HepG2 (cell line): ENCODE results near the gene KCTD18. TPM values are rescaled to one million over a fixed set of nuclear protein-coding genes. Genes with fewer than 3 reads are reported as not detected.
A peak's percentile ranks its signal among the peaks of the same experiment; 100 is the strongest.

ENCODE experiments used
- ATAC-seq: fragments of 200-7000 bp; cut with Tn5 transposase; 3 replicates; pipeline ENCODE4 v1.9.1; 2020; ENCODE audit warnings: mild to moderate bottlenecking, moderate library complexity
- BruUV-seq: library from RNA; stranded (reverse); fragments of 400-500 nt; replicated peaks from 2 replicates; lab custom pipeline; 2021; lab: Mats Ljungman, UMichigan
- CTCF ChIA-PET: fragments of 300-600 bp; formaldehyde crosslinking; extraction: SDS; loops from one replicate; lab custom pipeline; 2021; ENCODE audit warnings: low total read pairs, inconsistent platforms, low intra/inter-chr PET ratio; lab: Yijun Ruan, JAX
- POLR2A ChIA-PET: fragments of 350-600 bp; sonication (Branson Sonifier 250); formaldehyde crosslinking; loops from one replicate; lab custom pipeline; 2020; ENCODE audit warnings: antibody characterized with exemption, inconsistent platforms; lab: Yijun Ruan, JAX
- DNase-seq: peaks from one replicate; pipeline ENCODE4 v3.0.0-alpha.2; 2015; ENCODE audit warnings: low spot score
- FAIRE-seq: peaks from 3 replicates; lab custom pipeline; 2011; peaks lifted over from hg19 to GRCh38; lab: Jason Lieb, UNC
- H2AFZ ChIP-seq: one replicate; pipeline ENCODE4 v1.6.1; 2011; ENCODE audit warnings: low read length, inconsistent platforms
- H3K27ac ChIP-seq: fragments of 300-600 bp; 3 replicates; pipeline ENCODE4 v1.8.0; 2011; ENCODE audit warnings: mixed run types, mild to moderate bottlenecking, mixed read lengths, low read length, inconsistent platforms; ENCODE audit not compliant: insufficient read depth; ENCODE audit errors: extremely low read length
- H3K27me3 ChIP-seq, 2 experiments: fragments of 200-600 bp in 1 of 2; 2 replicates in 1 of 2; 3 replicates in 1 of 2; pipeline versions ENCODE4 v1.6.0 to v1.8.0; 2011; ENCODE audit warnings: low read length in 2 of 2, mild to moderate bottlenecking in 2 of 2, moderate library complexity in 2 of 2, inconsistent platforms in 1 of 2; ENCODE audit not compliant: insufficient read depth in 2 of 2, control insufficient read depth in 1 of 2
- H3K36me3 ChIP-seq, 2 experiments: fragments of 200-600 bp in 1 of 2; replicated peaks in 1 of 2; 2 replicates in 1 of 2; 3 replicates in 1 of 2; pipeline versions ENCODE4 v1.5.1 to v1.8.0; 2011; ENCODE audit warnings: low read length in 2 of 2, inconsistent platforms in 1 of 2; ENCODE audit not compliant: insufficient read depth in 2 of 2, control insufficient read depth in 1 of 2
- H3K4me1 ChIP-seq: 2 replicates; pipeline ENCODE4 v1.5.1; 2012; ENCODE audit warnings: low read length, inconsistent platforms; ENCODE audit not compliant: insufficient read depth
- H3K4me2 ChIP-seq: 2 replicates; pipeline ENCODE4 v1.6.0; 2011; ENCODE audit warnings: low read depth, low read length, inconsistent platforms
- H3K4me3 ChIP-seq, 3 experiments: fragments of 200-600 bp in 1 of 3; sonication (generic), shearing (Covaris generic) in 1 of 3; replicated peaks in 1 of 3; 2 replicates each; pipeline ENCODE4 v1.5.1; 2011 to 2016; ENCODE audit warnings: low read length in 3 of 3, inconsistent platforms in 2 of 3, low read depth in 2 of 3, mild to moderate bottlenecking in 2 of 3, control low read depth in 1 of 3, mixed read lengths in 1 of 3; ENCODE audit not compliant: insufficient read depth in 1 of 3
- H3K79me2 ChIP-seq: one replicate; pipeline ENCODE4 v1.6.1; 2011; ENCODE audit warnings: low read length, inconsistent platforms; ENCODE audit not compliant: insufficient read depth
- H3K9ac ChIP-seq: 2 replicates; pipeline ENCODE4 v1.6.0; 2011; ENCODE audit warnings: mild to moderate bottlenecking, low read depth, low read length, inconsistent platforms; ENCODE audit not compliant: insufficient read depth
- H3K9me3 ChIP-seq: 2 replicates; pipeline ENCODE4 v1.5.1; 2012; ENCODE audit warnings: mild to moderate bottlenecking, low read length
- H4K20me1 ChIP-seq: 2 replicates; pipeline ENCODE4 v1.6.0; 2011; ENCODE audit warnings: inconsistent platforms, mild to moderate bottlenecking, low read length, moderate library complexity; ENCODE audit not compliant: insufficient read depth
- ARNT2 ChIP-seq: sonication (generic); formaldehyde crosslinking; IDR thresholded peaks from 2 replicates; pipeline ENCODE4 v1.8.0; 2022; ENCODE audit warnings: mild to moderate bottlenecking, low read depth, missing genetic modification reagents, moderate library complexity
- PHF20 ChIP-seq: sonication (generic); formaldehyde crosslinking; IDR thresholded peaks from 2 replicates; pipeline ENCODE4 v1.5.0; 2020; ENCODE audit warnings: mild to moderate bottlenecking, missing genetic modification reagents
- RBM22 ChIP-seq: fragments of 200-400 bp; formaldehyde crosslinking; optimal IDR thresholded peaks from 2 replicates; pipeline ENCODE3; 2017; ENCODE audit warnings: mild to moderate bottlenecking, low read length, moderate library complexity
- ZNF383 ChIP-seq: sonication (generic); formaldehyde crosslinking; IDR thresholded peaks from 2 replicates; pipeline ENCODE4 v1.4.0; 2020; ENCODE audit warnings: missing genetic modification reagents, mild to moderate bottlenecking, borderline replicate concordance
- ZNF724P ChIP-seq: sonication (generic); formaldehyde crosslinking; IDR thresholded peaks from 2 replicates; pipeline ENCODE4 v1.8.0; 2022; ENCODE audit warnings: missing genetic modification reagents, borderline replicate concordance
- WGBS: methylation state at CpG from one replicate; pipeline ENCODE4 v1.1.6; 2017; ENCODE audit warnings: low lambda C conversion rate; 5-methylcytosine and 5-hydroxymethylcytosine counted together
- in situ Hi-C: cut with HindIII; loops from 2 replicates; pipeline ENCODE4 v1.10.0; 2017; ENCODE audit warnings: low pct_unique_long_range_greater_than_20kb; ENCODE audit not compliant: extremely low pct_ligation_motif_present
- intact Hi-C: fragments of 100-400 bp; cut with micrococcal nuclease; formaldehyde crosslinking; loops from one replicate; pipeline ENCODE4 v1.10.0; 2022; ENCODE audit not compliant: unreplicated experiment
- polyA plus RNA-seq, 8 experiments: library from polyadenylated mRNA; depleted of rRNA in 3 of 8; stranded (reverse) in 7 of 8; unstranded in 1 of 8; fragments of >200 nt; fragmentation: Illumina TruSeq in 4 of 8; extraction: Trizol in 4 of 8; gene quantifications; 2 replicates each; pipeline versions ENCODE4 v1.2.1 to v1.2.3, GENCODE V29; 2011 to 2016; ENCODE audit warnings: low read depth in 4 of 8, missing spikeins in 1 of 8, mixed read lengths in 1 of 8; ENCODE audit not compliant: insufficient read depth in 1 of 8
- total RNA-seq, 5 experiments: library from RNA; depleted of rRNA; stranded (reverse); fragments of >200 nt; fragmentation: Illumina TruSeq; extraction: Trizol; gene quantifications; 2 replicates each; pipeline ENCODE4 v1.2.3, GENCODE V29; 2016; ENCODE audit warnings: low read depth in 1 of 5
- TF ChIP-seq, protein P1 (sequence below): sonication (generic); formaldehyde crosslinking; IDR thresholded peaks from 2 replicates; pipeline ENCODE4 v1.5.0; 2020; ENCODE audit warnings: missing genetic modification reagents

KCTD18 gene
- total and polyA plus RNA-seq, 2 of the 13 experiments (the other 11 are each of a cell fraction or from before 2014, with no cell fraction given), result 2.2 to 7.1 TPM

DNA sequence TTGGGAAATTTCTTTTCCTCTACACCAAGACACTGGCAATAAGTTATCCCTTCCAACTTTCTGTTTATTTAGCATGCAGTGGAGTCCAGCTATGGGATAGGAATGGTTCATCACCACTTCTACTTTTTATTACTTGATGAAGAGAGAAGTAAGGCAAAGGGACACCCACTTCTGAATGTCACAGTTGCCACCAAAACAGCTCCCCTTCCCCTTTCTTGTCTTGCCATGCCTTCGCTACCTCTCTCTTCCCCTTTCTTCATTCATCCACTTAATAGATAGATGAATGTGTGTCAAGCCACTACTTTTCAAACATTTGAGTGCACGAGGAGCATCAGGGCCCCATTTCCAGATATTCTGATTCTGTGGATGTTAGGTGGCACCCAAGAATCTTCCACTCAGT is 59.6 kb downstream of the KCTD18 start:
- no peaks in the 10 kb centered on the region for H3K27me3 ChIP-seq
- no peak overlapping the region for H3K9ac ChIP-seq
- no peak overlapping the region for H3K4me3 ChIP-seq
- ATAC-seq (no peak), FAIRE-seq (no peak), DNase-seq (no peak)
- intact Hi-C loops, result no loop called here
- in situ Hi-C loops, result no loop called here
- CTCF ChIA-PET, result no interaction called here
- H3K9me3 ChIP-seq, result no peaks in the 10 kb centered on the region
- no peaks in the 10 kb centered on the region for H3K79me2 ChIP-seq
- no peak overlapping the region for H2AFZ ChIP-seq
- TF ChIP-seq RBM22 (peak; percentile 42), ZNF383 (CRISPR knock-in tag) (no peak)
- TF ChIP-seq, all 625 proteins: peak for 1
- 94% methylated on average over 2 of the region's 2 CpGs for WGBS
- H3K4me1 ChIP-seq, result no peaks in the 10 kb centered on the region
- BruUV-seq, result no TSS peak
- POLR2A ChIA-PET, result no interaction called here
- peaks cover 34 to 85% of the 10 kb centered on the region in 2 experiments for H3K36me3 ChIP-seq
- no peaks in the 10 kb centered on the region for H4K20me1 ChIP-seq
- no peak overlapping the region for H3K4me2 ChIP-seq
- H3K27ac ChIP-seq, result no peak overlapping the region

DNA sequence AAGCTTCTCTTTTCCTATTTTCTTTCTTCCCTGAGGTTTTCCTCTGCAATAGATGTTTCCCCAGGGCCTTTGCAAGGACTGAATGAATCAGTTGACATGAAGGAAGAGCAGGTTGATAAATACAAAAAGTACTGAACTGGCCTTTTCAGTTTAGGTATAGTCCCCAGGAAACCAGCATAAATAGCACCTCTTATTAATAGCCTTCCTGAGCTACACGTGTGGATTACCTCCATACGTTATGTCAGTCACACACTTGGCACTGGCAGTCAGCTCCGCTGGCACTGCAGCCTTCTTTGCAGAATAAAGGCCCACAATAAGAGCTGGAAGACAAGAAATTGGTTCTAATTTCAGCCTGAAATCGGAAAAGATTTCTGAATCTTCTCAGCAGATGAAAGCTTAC is 60.7 kb downstream of the KCTD18 start:
- no peak overlapping the region for H3K27ac ChIP-seq
- H2AFZ ChIP-seq, result no peak overlapping the region
- H3K9ac ChIP-seq, result no peak overlapping the region
- intact Hi-C loops (no loop called here), in situ Hi-C loops (no loop called here)
- H4K20me1 ChIP-seq, result no peaks in the 10 kb centered on the region
- no peaks in the 10 kb centered on the region for H3K4me1 ChIP-seq
- no peaks in the 10 kb centered on the region for H3K79me2 ChIP-seq
- H3K27me3 ChIP-seq, result no peaks in the 10 kb centered on the region
- FAIRE-seq, result no peak
- ChIA-PET POLR2A (no interaction called here), CTCF (no interaction called here)
- H3K9me3 ChIP-seq, result no peaks in the 10 kb centered on the region
- ATAC-seq, result no peak
- no peak overlapping the region for H3K4me2 ChIP-seq
- peaks cover 39 to 86% of the 10 kb centered on the region in 2 experiments for H3K36me3 ChIP-seq
- H3K4me3 ChIP-seq, result no peak overlapping the region
- no peak for TF ChIP-seq PHF20 (CRISPR knock-in tag)
- no peak for TF ChIP-seq ZNF724P (CRISPR knock-in tag)
- no peak for TF ChIP-seq ARNT2 (CRISPR knock-in tag)
- TF ChIP-seq, protein P1, sequence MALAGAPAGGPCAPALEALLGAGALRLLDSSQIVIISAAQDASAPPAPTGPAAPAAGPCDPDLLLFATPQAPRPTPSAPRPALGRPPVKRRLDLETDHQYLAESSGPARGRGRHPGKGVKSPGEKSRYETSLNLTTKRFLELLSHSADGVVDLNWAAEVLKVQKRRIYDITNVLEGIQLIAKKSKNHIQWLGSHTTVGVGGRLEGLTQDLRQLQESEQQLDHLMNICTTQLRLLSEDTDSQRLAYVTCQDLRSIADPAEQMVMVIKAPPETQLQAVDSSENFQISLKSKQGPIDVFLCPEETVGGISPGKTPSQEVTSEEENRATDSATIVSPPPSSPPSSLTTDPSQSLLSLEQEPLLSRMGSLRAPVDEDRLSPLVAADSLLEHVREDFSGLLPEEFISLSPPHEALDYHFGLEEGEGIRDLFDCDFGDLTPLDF (CRISPR knock-in tag), result no peak
- TF ChIP-seq RBM22, result peak; percentile 54
- no peak for DNase-seq
- TSS peak; percentile 10 for BruUV-seq
- WGBS, result 98% methylated on average over 4 of the region's 4 CpGs
